ENCODE data around the gene DNAJB4. TPM values are rescaled to one million over a fixed set of nuclear protein-coding genes. Genes with fewer than 3 reads are reported as not detected.

The DNAJB4 gene
- total and polyA plus RNA-seq, 2 of the 13 experiments (the other 11 are each of a cell fraction or from before 2014, with no cell fraction given), result 4.4 to 18.6 TPM

DNA sequence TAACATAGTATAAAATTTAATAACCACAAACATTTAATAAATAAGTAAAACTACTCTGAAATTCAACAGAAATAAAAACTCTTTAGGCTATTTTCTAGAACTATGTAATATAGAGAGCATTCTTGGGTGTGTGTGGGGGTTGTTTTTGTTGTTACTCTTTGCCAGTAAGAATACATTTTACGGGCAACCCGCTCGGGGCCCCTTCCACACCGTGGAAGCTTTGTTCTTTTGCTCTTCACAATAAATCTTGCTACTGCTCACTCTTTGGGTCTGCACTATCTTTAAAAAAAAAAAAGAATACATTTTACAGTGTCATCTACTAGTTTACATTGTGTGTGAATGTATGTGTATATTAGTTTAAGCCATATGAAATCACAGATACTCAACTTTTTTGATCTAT lies 25.1 kb downstream of the DNAJB4 start:
- TF ChIP-seq EHMT2 (IDR thresholded peaks at IDR 0.05; ENCODE audit: borderline replicate concordance, low read depth, low read length) (no peak), ZNF496 (CRISPR knock-in tag; IDR thresholded peaks at IDR 0.05; ENCODE audit: insufficient replicate concordance) (no peak), RFX5 (IDR thresholded peaks at IDR 0.05; ENCODE audit: low read depth, low read length) (no peak), ZNF775 (CRISPR knock-in tag; IDR thresholded peaks at IDR 0.05; ENCODE audit: borderline replicate concordance) (no peak), MED1 (CRISPR knock-in tag; IDR thresholded peaks at IDR 0.05) (no peak), ZNF839 (CRISPR knock-in tag; IDR thresholded peaks at IDR 0.05; ENCODE audit: borderline replicate concordance) (no peak), ZNF160 (CRISPR knock-in tag; IDR thresholded peaks at IDR 0.05) (no peak), XRCC5 (optimal IDR thresholded peaks at IDR 0.05; ENCODE audit: low read length) (no peak)
- TF ChIP-seq, protein P1, sequence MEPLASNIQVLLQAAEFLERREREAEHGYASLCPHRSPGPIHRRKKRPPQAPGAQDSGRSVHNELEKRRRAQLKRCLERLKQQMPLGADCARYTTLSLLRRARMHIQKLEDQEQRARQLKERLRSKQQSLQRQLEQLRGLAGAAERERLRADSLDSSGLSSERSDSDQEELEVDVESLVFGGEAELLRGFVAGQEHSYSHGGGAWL (CRISPR knock-in tag; IDR thresholded peaks at IDR 0.05), result no peak
- TF ChIP-seq, protein P2, sequence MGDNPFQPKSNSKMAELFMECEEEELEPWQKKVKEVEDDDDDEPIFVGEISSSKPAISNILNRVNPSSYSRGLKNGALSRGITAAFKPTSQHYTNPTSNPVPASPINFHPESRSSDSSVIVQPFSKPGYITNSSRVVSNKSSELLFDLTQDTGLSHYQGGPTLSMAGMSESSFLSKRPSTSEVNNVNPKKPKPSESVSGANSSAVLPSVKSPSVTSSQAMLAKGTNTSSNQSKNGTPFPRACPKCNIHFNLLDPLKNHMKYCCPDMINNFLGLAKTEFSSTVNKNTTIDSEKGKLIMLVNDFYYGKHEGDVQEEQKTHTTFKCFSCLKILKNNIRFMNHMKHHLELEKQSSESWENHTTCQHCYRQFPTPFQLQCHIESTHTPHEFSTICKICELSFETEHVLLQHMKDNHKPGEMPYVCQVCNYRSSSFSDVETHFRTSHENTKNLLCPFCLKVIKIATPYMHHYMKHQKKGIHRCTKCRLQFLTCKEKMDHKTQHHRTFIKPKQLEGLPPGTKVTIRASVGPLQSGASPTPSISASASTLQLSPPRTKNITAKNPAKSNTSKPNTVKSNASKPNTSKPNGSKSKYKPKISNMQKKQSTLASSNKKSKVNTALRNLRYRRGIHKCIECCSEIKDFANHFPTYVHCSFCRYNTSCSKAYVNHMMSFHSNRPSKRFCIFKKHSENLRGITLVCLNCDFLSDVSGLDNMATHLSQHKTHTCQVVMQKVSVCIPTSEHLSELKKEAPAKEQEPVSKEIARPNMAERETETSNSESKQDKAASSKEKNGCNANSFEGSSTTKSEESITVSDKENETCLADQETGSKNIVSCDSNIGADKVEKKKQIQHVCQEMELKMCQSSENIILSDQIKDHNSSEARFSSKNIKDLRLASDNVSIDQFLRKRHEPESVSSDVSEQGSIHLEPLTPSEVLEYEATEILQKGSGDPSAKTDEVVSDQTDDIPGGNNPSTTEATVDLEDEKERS (CRISPR knock-in tag; IDR thresholded peaks at IDR 0.05), result no peak
- TF ChIP-seq, protein P3, sequence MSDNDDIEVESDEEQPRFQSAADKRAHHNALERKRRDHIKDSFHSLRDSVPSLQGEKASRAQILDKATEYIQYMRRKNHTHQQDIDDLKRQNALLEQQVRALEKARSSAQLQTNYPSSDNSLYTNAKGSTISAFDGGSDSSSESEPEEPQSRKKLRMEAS (IDR thresholded peaks at IDR 0.05), result no peak
- Histone ChIP-seq H3K36me3 (replicated peaks in 1 of 2; ENCODE audit: control insufficient read depth in 1 of 2, insufficient read depth in 2 of 2, low read length in 2 of 2) (no peaks in the 10 kb centered on the region), H3K27me3 (ENCODE audit: control insufficient read depth in 1 of 2, insufficient read depth in 2 of 2, low read length in 2 of 2) (no peaks in the 10 kb centered on the region; a peak in 1 of 5 replicates), H3K4me2 (ENCODE audit: low read depth, low read length) (no peak overlapping the region), H2AFZ (ENCODE audit: low read length) (no peak overlapping the region), H3K4me3 (replicated peaks in 1 of 3; ENCODE audit: insufficient read depth in 1 of 3, low read depth in 2 of 3, low read length in 3 of 3) (no peak overlapping the region), H4K20me1 (ENCODE audit: insufficient read depth, low read length) (no peaks in the 10 kb centered on the region), H3K79me2 (ENCODE audit: insufficient read depth, low read length) (no peaks in the 10 kb centered on the region), H3K9ac (ENCODE audit: insufficient read depth, low read depth, low read length) (no peak overlapping the region), H3K4me1 (ENCODE audit: insufficient read depth, low read length) (no peaks in the 10 kb centered on the region), H3K27ac (ENCODE audit: extremely low read length, insufficient read depth, low read length) (no peak overlapping the region), H3K9me3 (ENCODE audit: low read length) (no peaks in the 10 kb centered on the region)
- ChIA-PET POLR2A (no interaction called here), CTCF (ENCODE audit: low intra/inter-chr PET ratio, low total read pairs) (no interaction called here)
- no peak for FAIRE-seq
- no TSS peak for BruUV-seq (replicated peaks)
- 48% methylated on average over 4 of the region's 4 CpGs for WGBS (ENCODE audit: low lambda C conversion rate)
- no peak for ATAC-seq
- DNase-seq (ENCODE audit: low spot score), result no peak
- in situ Hi-C loops (cut with HindIII; ENCODE audit: extremely low pct_ligation_motif_present, low pct_unique_long_range_greater_than_20kb) (no loop called here), intact Hi-C loops (cut with micrococcal nuclease; ENCODE audit: unreplicated experiment) (no loop called here)
